GM19193 (cell line): ENCODE measurements around the gene UBAC1.

Source experiments
- POLR2A ChIP-seq: IDR thresholded peaks from 4 replicates; pipeline ENCODE4 v1.6.1; 2011; ENCODE audit not compliant: insufficient read depth, insufficient read length; ENCODE audit errors: extremely low read depth

The UBAC1 gene

DNA sequence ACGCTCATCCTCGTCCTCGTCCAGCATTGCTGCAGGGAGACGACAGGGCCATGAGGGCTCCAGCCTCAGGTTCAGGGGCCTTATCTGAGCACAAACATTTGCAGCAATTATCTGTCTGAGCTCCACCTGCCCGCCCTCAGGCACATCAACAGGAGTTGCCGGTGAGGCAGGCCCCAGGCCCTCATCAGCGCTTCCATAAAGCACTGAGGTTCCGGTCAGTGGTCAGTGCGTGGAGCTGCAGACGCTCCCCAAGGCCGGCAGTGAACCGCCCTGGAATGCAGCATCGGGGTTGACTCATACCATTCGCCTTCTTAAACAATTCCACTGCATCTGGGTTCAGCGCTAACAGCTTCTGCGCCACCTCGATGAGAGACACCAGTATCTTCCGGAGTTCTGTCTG, 15.2 kb downstream of the UBAC1 start:
- TF ChIP-seq POLR2A, result no peak

DNA sequence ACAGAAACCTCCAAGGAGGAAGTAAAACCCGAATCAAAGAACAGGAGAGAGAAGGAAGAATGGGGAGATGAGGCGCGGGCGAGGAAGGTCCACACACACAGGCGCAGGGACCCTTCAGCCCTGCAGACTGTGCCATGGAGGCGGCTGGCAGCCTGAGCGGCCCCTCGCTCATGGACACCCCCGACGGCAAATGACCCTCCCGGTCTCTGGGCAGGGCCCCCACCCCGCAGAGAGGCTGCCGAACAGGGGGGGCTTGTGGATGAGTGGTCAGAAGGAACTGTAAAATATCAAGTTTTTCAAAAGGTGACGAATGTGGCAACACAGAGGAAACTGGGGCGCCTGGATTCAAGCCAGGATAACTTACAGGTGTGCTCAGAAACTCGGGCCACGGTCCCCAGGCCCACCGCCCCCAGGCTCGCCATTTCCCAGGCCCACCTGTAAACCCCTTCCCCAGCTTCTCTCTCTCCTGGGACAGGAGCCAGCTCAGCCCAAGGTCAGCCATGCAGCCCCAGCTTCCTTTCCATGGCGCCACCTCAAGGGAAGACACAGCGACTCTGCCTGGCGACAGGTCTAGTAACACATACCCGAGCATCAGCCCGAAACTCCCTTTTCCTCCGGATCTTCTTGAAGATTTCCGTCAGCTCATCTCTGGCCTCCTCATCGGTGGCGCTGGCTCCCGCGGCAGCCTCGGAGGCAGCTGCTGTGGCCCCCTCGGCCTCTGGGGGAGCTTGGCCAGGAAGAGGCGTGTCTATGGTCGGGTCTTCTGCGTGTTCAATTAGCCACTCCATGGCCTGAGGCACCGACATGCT, 16.5 kb downstream of the UBAC1 start:
- TF ChIP-seq POLR2A, result no peak

DNA sequence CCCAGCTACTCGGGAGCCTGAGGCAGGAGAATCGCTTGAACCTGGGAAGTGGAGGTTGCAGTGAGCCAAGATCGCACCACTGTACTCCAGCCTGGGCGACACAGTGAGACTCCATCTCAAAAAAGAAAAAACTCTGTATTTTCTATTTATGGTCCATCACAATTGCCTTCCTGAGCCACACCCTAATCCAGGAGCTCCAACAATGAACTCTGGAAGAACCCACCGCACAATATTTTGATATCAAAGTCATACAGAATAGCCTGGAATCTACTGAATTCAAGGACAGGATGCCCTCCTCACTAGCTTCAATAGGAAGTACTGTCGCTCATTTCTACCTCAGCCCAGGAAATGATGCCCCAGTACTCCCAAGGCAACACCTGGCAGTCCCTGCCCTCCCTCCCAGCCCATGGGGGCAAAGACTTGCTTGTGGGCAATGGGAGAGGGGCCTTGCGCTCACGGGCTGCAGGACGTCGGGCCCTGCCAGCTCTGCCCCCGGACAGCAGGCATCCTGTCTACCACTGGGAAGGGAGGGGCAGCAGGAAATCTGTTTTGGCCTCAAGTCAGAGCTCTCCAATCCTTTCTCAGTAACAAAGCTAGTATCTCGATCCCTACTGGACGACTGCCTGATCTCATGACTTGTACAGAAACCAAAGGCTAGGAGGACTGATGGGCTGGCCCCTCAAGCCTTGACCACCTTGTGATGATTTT, 19.7 kb downstream of the UBAC1 start:
- no peak for TF ChIP-seq POLR2A

- TF ChIP-seq POLR2A, result no peak
Measured at GRCh38 chr9:135939351-135940265, 21.6 kb downstream of the UBAC1 start.

- TF ChIP-seq POLR2A, result no peak
Measured at GRCh38 chr9:135937521-135938489, 23.4 kb downstream of the UBAC1 start.

DNA sequence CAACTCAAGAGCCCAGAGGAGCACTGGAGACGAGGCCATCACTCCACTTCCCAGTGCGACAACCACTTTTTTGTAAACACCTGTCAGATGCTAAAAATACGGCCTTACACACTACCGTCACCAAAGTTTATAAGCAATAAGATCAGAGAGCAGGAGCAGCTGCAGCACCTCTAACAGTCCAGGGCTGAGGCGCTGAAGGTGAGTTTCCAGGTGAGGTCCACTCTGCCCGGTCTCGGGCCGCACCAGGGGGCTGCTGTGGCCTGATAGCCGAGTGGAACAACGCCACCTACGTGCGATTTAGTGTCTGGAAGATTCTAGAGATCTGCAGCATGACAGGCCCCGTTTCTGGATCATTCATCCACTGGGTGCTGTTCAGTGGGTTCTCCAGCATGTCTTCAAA, 28.1 kb downstream of the UBAC1 start:
- no peak for TF ChIP-seq POLR2A

DNA sequence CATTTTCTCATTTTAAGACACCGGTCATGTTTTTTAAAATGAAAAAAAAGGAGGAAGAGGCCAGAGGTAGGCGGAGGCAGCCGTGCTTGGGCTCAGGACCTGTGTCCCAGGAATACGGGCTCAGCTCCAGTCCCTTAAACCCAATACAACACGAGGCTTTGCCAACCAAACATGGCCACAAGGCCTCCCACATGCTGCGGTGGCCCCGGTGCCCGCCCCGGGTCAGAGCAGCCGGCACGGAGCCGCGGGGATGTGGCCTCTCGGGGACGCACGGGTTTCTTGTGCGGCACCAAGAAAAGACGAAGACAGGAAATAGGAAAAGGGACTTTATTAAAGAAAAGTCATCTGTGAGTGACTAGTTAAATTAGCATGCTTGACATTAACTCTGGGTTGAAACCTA, 28.5 kb downstream of the UBAC1 start:
- no peak for TF ChIP-seq POLR2A

DNA sequence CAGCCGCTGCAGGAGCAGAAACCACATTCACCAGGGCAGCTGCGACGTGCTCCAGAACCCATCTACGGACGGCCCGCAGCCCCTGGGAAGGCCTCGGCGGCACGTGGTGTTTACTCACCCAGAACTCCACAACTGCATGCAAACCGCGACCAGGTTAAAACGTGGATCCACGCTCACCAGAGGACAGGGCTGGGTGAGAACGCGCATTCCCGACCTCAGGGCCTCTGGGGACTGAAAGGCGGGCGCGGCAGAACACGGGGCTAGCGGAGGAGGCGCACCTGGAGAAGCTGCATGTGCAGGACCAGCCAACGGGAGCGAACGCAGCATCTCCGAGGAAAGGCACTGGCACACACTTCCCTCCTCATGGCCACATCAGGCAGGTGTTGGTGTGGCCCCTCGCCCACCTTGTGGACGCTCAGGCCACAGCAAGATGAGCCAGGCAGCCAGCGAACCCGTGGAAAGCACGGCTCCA, 29.8 kb downstream of the UBAC1 start:
- TF ChIP-seq POLR2A, result no peak

- no peak for TF ChIP-seq POLR2A
Measured at GRCh38 chr9:135930446-135931345, 30.5 kb downstream of the UBAC1 start.

- no peak for TF ChIP-seq POLR2A
Measured at GRCh38 chr9:135929656-135930445, 31.3 kb downstream of the UBAC1 start.

- TF ChIP-seq POLR2A, result no peak
Measured at GRCh38 chr9:135928731-135929655, 32.2 kb downstream of the UBAC1 start.
